Testis (tissue), 3 donors: ENCODE measurements around the gene SIPA1. TPM values are rescaled to one million over a fixed set of nuclear protein-coding genes. Genes with fewer than 3 reads are reported as not detected.
A peak's percentile ranks its signal among the peaks of the same experiment; 100 is the strongest.

Experiments
- DNase-seq: peaks from one replicate; pipeline ENCODE4 v3.0.0-alpha.2; 2019
- H3K27ac ChIP-seq, 2 donors: fragments of 200-600 bp; sonication (generic); one replicate each; pipeline ENCODE4 v1.5.1; 2019
- H3K27me3 ChIP-seq: fragments of 200-600 bp; sonication (generic); one replicate; pipeline ENCODE4 v1.5.1; 2019
- H3K36me3 ChIP-seq: fragments of 200-600 bp; sonication (generic); one replicate; pipeline ENCODE4 v1.5.1; 2017; ENCODE audit warnings: low read depth; ENCODE audit errors: missing control alignments
- H3K4me1 ChIP-seq: fragments of 200-600 bp; sonication (generic); one replicate; pipeline ENCODE4 v1.5.1; 2019
- H3K4me3 ChIP-seq, 2 donors: fragments of 200-600 bp; sonication (generic); one replicate each; pipeline ENCODE4 v1.5.1; 2017 to 2019
- H3K9me3 ChIP-seq: fragments of 200-600 bp; sonication (generic); one replicate; pipeline ENCODE4 v1.5.1; 2017
- CTCF ChIP-seq, 3 experiments: fragments of 450-650 bp in 2 of 3; fragments of 200-600 bp in 1 of 3; sonication (generic) in 1 of 3; IDR thresholded peaks; one replicate each; pipeline ENCODE4 v1.5.1; 2016 to 2019; ENCODE audit warnings: antibody characterized with exemption in 3 of 3, mild to moderate bottlenecking in 2 of 3, moderate library complexity in 1 of 3
- POLR2A ChIP-seq: fragments of 450-650 bp; IDR thresholded peaks from one replicate; pipeline ENCODE4 v1.6.1; 2017; ENCODE audit warnings: antibody characterized with exemption, mild to moderate bottlenecking, moderate library complexity
- WGBS, 2 donors: methylation state at CpG; one replicate each; pipeline ENCODE4 v1.1.5; 2018; 5-methylcytosine and 5-hydroxymethylcytosine counted together
- intact Hi-C: fragments of 100-400 bp; cut with DNase I; formaldehyde crosslinking; loops from one replicate; pipeline ENCODE4 v1.15.1; 2023; ENCODE audit warnings: low total_unique reads
- polyA plus RNA-seq: library from polyadenylated mRNA; stranded (reverse); fragments of 350-450 nt; fragmentation: Illumina TruSeq; extraction: RNeasy Lipid Tissue Mini Kit (QIAGEN cat#74804); gene quantifications from one replicate; pipeline ENCODE4 v1.2.3, GENCODE V29; 2014; ENCODE audit warnings: low read depth, low replicate concordance; ENCODE audit not compliant: insufficient read depth
- total RNA-seq, 2 donors: library from RNA; depleted of rRNA; stranded (reverse); fragments of >200 nt; gene quantifications; one replicate each; pipeline ENCODE4 v1.2.3, GENCODE V29; 2016

Gene SIPA1
- total and polyA plus RNA-seq, 3 donors from 2014 or later, result 15.2 to 29.0 (median 23.5) TPM

GRCh38 chr11:65627202-65627601 lies 10.7 kb upstream of the SIPA1 start:
- DNase-seq, result no peak
- H3K9me3 ChIP-seq, result no peaks in the 10 kb centered on the region
- WGBS, 2 donors, result 93 to 95% methylated on average over 8 to 13 of the region's 13 CpGs
- H3K36me3 ChIP-seq, result no peaks in the 10 kb centered on the region
- H3K4me1 ChIP-seq, result peaks cover 18% of the 10 kb centered on the region
- H3K4me3 ChIP-seq, result no peak overlapping the region
- H3K27ac ChIP-seq, result no peak overlapping the region
- TF ChIP-seq POLR2A, result no peak
- TF ChIP-seq CTCF (IDR thresholded peaks at IDR 0.05), result no peak
- H3K27me3 ChIP-seq, result no peaks in the 10 kb centered on the region
- intact Hi-C loops, result no loop called here

- no peak overlapping the region for H3K4me3 ChIP-seq
- H3K4me1 ChIP-seq, result peaks cover 18% of the 10 kb centered on the region
- WGBS, 2 donors, result 44 to 91% methylated on average over 5 to 11 of the region's 14 CpGs
- peak overlapping the region in 1 of 2 donors; percentile 72 for H3K27ac ChIP-seq
- intact Hi-C loops, result no loop called here
- H3K27me3 ChIP-seq, result no peaks in the 10 kb centered on the region
- no peaks in the 10 kb centered on the region for H3K36me3 ChIP-seq
- TF ChIP-seq POLR2A (no peak), CTCF (IDR thresholded peaks at IDR 0.05) (no peak)
- H3K9me3 ChIP-seq, result no peaks in the 10 kb centered on the region
- peak; percentile 77 for DNase-seq
Measured at GRCh38 chr11:65629579-65629978, 8.3 kb upstream of the SIPA1 start.

- Histone ChIP-seq H3K27ac (peak overlapping the region; percentile 15 to 72), H3K36me3 (no peaks in the 10 kb centered on the region)
- 59 to 94% methylated on average over 4 to 11 of the region's 11 CpGs for WGBS, 2 donors
Measured at GRCh38 chr11:65630215-65630614, 7.7 kb upstream of the SIPA1 start.

GRCh38 chr11:65633390-65634108 lies 4.4 kb upstream of the SIPA1 start:
- Histone ChIP-seq H3K27me3 (no peaks in the 10 kb centered on the region), H3K4me3 (no peak overlapping the region), H3K36me3 (no peaks in the 10 kb centered on the region), H3K4me1 (peaks cover 27% of the 10 kb centered on the region), H3K27ac (no peak overlapping the region), H3K9me3 (no peaks in the 10 kb centered on the region)
- no peak for DNase-seq
- intact Hi-C loops, result no loop called here
- TF ChIP-seq CTCF (IDR thresholded peaks at IDR 0.05) (no peak), POLR2A (no peak)
- WGBS, 2 donors, result 90 to 91% methylated on average over 7 to 20 of the region's 20 CpGs

More at GRCh38 chr11:65630215-65630614, 7.7 kb upstream of the SIPA1 start:
- Histone ChIP-seq H3K4me1 (peaks cover 18% of the 10 kb centered on the region), H3K27me3 (no peaks in the 10 kb centered on the region), H3K4me3 (no peak overlapping the region), H3K9me3 (no peaks in the 10 kb centered on the region)
- peak; percentile 92 for DNase-seq
- TF ChIP-seq POLR2A, result no peak
- TF ChIP-seq CTCF (IDR thresholded peaks at IDR 0.05), result no peak
- intact Hi-C loops, result no loop called here

GRCh38 chr11:65634109-65634436 lies 3.8 kb upstream of the SIPA1 start:
- Histone ChIP-seq H3K9me3 (no peaks in the 10 kb centered on the region), H3K4me1 (peaks cover 32% of the 10 kb centered on the region), H3K27me3 (no peaks in the 10 kb centered on the region), H3K27ac (no peak overlapping the region), H3K36me3 (no peaks in the 10 kb centered on the region), H3K4me3 (no peak overlapping the region)
- TF ChIP-seq CTCF (IDR thresholded peaks at IDR 0.05), result no peak
- TF ChIP-seq POLR2A, result no peak
- no peak for DNase-seq
- 91 to 92% methylated on average over 9 to 14 of the region's 14 CpGs for WGBS, 2 donors
- intact Hi-C loops, result no loop called here
